Breast epithelium (tissue), 4 donors: ENCODE measurements around the gene PHC2. TPM values are rescaled to one million over a fixed set of nuclear protein-coding genes. Genes with fewer than 3 reads are reported as not detected.

Source experiments
- DNase-seq, 2 donors: peaks; one replicate each; pipeline ENCODE4 v3.0.0-alpha.2; 2019; ENCODE audit warnings: low spot score in 2 of 2
- H3K27ac ChIP-seq, 2 donors: fragments of 200-600 bp; sonication (generic) in 1 of 2; one replicate each; pipeline ENCODE4 v1.5.1; 2016 to 2019; ENCODE audit warnings: mild to moderate bottlenecking in 1 of 2
- H3K27me3 ChIP-seq, 2 donors: fragments of 200-600 bp; sonication (generic) in 1 of 2; one replicate each; pipeline versions ENCODE4 v1.5.1 to v1.6.0; 2017 to 2019; ENCODE audit warnings: control low read depth in 1 of 2, mild to moderate bottlenecking in 1 of 2
- H3K36me3 ChIP-seq: fragments of 200-600 bp; one replicate; pipeline ENCODE4 v1.5.1; 2019
- H3K4me1 ChIP-seq, 2 donors: fragments of 200-600 bp; sonication (generic); one replicate each; pipeline ENCODE4 v1.5.1; 2016 to 2019; ENCODE audit warnings: control low read depth in 1 of 2
- H3K4me3 ChIP-seq, 3 donors: fragments of 200-600 bp; sonication (generic); 1 replicate in 2 of 3; 2 replicates in 1 of 3; pipeline ENCODE4 v1.5.1; 2016 to 2019; ENCODE audit warnings: mild to moderate bottlenecking in 3 of 3, moderate library complexity in 2 of 3
- H3K9me3 ChIP-seq, 2 donors: fragments of 200-600 bp; sonication (generic) in 1 of 2; one replicate each; pipeline ENCODE4 v1.5.1; 2016 to 2019; ENCODE audit warnings: control low read depth in 1 of 2
- POLR2A ChIP-seq: fragments of 450-650 bp; IDR thresholded peaks from one replicate; pipeline ENCODE4 v1.6.1; 2016; ENCODE audit warnings: antibody characterized with exemption, mild to moderate bottlenecking, moderate library complexity
- POLR2AphosphoS5 ChIP-seq, 3 donors: sonication (generic); formaldehyde crosslinking; IDR thresholded peaks; one replicate each; pipeline ENCODE4 v1.6.1; 2017; ENCODE audit warnings: antibody characterized with exemption in 3 of 3
- intact Hi-C: fragments of 100-400 bp; cut with DNase I; formaldehyde crosslinking; loops from one replicate; pipeline ENCODE4 v1.15.1; 2023; ENCODE audit warnings: low total_unique reads
- total RNA-seq, 3 donors: library from RNA; depleted of rRNA; stranded (reverse); fragments of >200 nt; gene quantifications; one replicate each; pipeline ENCODE4 v1.1.0, GENCODE V29; 2016
- TF ChIP-seq, protein P1 (sequence below), 3 donors: fragments of 450-650 bp; IDR thresholded peaks; one replicate each; pipeline ENCODE4 v1.5.1; 2016 to 2017; ENCODE audit warnings: antibody characterized with exemption in 3 of 3, mild to moderate bottlenecking in 3 of 3, moderate library complexity in 3 of 3

Gene PHC2
- total RNA-seq, 3 donors from 2014 or later, result 103 to 214 (median 134) TPM

DNA sequence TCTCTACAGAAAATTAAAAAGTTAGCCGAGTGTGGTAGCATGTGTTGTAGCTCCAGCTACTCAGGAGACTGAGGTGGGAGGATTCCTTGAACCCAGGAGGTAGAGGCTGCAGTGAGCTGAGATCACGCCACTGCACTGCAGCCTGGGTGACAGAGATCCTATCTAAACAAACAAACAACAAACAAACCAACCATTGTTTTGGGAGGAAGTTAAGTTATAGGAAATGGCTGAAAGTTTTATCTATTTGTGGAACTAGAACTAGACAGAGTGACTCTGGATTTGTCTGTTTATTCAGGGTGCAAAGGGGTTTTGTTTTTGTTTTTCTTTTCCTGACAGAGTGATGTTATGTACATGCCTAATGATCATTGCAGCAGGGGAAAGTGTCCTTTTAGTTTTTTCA is 143.6 kb downstream of the PHC2 start:
- intact Hi-C loops, result no loop called here
- H3K9me3 ChIP-seq, result no peaks in the 10 kb centered on the region

DNA sequence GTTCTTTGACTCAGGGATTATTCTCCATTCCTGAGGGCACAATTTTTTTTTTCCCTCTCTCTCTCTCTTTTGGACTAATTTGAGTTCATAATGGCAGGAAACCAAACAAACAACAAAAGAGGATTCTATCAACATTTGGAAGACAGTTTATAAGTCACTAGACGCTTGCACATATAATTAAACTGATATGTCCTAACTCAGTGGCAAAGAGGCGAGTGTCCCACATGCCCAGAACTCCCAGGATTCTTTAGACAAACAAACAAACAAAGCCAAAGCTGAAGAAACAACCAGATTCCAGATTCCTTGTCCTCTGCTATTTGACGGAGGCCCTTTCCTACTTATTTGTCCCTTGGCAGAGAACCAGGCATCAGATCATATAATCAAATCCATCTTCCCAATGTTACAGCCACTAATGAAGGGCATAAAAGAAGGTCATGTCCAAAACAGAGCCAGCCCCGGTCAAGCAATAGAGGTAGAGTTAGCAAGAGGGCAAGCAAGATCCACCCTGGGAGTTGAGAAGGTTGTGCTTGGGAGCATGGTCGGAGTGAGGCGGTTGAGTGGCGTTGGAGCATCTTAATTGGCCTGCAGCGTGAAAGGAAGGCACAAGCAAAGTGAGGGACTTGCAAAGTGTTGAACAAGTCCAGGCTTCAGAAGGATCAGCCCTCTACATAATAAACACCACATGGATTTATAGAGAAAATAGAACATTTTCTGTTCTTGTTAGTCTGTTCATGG is 144.3 kb downstream of the PHC2 start:
- Histone ChIP-seq H3K4me1 (no peaks in the 10 kb centered on the region), H3K9me3 (no peaks in the 10 kb centered on the region), H3K27me3 (no peaks in the 10 kb centered on the region), H3K27ac (peak overlapping the region; percentile 20 to 23), H3K4me3 (no peak overlapping the region), H3K36me3 (no peaks in the 10 kb centered on the region)
- peak in 1 of 2 donors; percentile 33 for DNase-seq
- intact Hi-C loops, result no loop called here
- TF ChIP-seq POLR2AphosphoS5 (IDR thresholded peaks at IDR 0.05) (no peak), POLR2A (no peak)
- TF ChIP-seq, protein P1, sequence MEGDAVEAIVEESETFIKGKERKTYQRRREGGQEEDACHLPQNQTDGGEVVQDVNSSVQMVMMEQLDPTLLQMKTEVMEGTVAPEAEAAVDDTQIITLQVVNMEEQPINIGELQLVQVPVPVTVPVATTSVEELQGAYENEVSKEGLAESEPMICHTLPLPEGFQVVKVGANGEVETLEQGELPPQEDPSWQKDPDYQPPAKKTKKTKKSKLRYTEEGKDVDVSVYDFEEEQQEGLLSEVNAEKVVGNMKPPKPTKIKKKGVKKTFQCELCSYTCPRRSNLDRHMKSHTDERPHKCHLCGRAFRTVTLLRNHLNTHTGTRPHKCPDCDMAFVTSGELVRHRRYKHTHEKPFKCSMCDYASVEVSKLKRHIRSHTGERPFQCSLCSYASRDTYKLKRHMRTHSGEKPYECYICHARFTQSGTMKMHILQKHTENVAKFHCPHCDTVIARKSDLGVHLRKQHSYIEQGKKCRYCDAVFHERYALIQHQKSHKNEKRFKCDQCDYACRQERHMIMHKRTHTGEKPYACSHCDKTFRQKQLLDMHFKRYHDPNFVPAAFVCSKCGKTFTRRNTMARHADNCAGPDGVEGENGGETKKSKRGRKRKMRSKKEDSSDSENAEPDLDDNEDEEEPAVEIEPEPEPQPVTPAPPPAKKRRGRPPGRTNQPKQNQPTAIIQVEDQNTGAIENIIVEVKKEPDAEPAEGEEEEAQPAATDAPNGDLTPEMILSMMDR (IDR thresholded peaks at IDR 0.05), result no peak

More for the DNA sequence above, 143.6 kb downstream of the PHC2 start:
- Histone ChIP-seq H3K4me3 (no peak overlapping the region), H3K27ac (no peak overlapping the region), H3K4me1 (no peaks in the 10 kb centered on the region), H3K27me3 (no peaks in the 10 kb centered on the region), H3K36me3 (no peaks in the 10 kb centered on the region)
- DNase-seq, result no peak
- TF ChIP-seq POLR2A (no peak), POLR2AphosphoS5 (IDR thresholded peaks at IDR 0.05) (no peak)
- TF ChIP-seq, protein P1 (IDR thresholded peaks at IDR 0.05), result no peak

DNA sequence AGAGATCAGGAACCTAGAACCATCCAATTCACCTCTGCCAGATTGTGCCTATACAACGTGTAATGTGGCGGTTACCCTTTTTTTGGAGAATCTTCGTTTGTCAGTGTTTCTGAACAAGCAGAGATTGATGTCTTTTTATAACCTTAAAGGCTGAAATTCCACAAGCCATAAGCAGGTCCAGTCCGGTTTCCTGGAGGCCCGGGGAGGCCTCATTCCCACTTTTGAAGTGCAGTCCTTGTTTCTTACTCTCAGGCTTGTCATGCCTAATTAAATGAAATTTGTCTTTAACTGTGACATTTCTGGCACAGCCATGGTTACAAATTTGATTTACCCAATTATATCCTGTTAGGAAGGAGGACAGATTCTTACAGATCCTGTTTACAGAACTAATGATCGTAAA is 146.8 kb downstream of the PHC2 start:
- TF ChIP-seq, protein P1 (IDR thresholded peaks at IDR 0.05), result no peak
- TF ChIP-seq POLR2A (no peak), POLR2AphosphoS5 (IDR thresholded peaks at IDR 0.05) (no peak)
- H3K27me3 ChIP-seq, result no peaks in the 10 kb centered on the region
- no peak overlapping the region for H3K4me3 ChIP-seq
- H3K4me1 ChIP-seq, result no peaks in the 10 kb centered on the region
- DNase-seq, result no peak
- no peaks in the 10 kb centered on the region for H3K9me3 ChIP-seq
- intact Hi-C loops, result no loop called here
- no peaks in the 10 kb centered on the region for H3K36me3 ChIP-seq
- H3K27ac ChIP-seq, result no peak overlapping the region

DNA sequence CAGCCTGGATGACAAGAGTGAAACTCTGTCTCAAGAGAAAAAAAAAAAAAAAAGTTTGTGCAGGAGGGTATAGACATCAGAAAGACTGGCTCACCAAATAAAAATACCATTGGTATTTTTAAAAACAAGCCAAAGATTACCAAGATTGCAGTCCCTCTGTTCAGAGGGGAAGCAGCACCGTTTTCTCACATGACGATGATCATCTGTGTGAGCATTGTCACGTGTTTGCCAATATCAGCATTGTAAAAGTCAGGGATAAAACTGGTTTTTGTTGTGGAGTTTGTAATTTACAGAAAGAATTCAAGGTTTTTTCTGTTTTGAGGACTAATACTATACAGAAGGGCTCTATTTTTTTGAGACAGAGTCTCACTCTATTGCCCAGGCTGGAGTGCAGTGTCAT is 148.1 kb downstream of the PHC2 start:
- Histone ChIP-seq H3K4me3 (no peak overlapping the region), H3K36me3 (no peaks in the 10 kb centered on the region), H3K9me3 (no peaks in the 10 kb centered on the region), H3K27me3 (no peaks in the 10 kb centered on the region), H3K4me1 (no peaks in the 10 kb centered on the region), H3K27ac (no peak overlapping the region)
- intact Hi-C loops, result no loop called here
- no peak for DNase-seq
- TF ChIP-seq, protein P1 (IDR thresholded peaks at IDR 0.05), result no peak
- TF ChIP-seq POLR2AphosphoS5 (IDR thresholded peaks at IDR 0.05) (no peak), POLR2A (no peak)

DNA sequence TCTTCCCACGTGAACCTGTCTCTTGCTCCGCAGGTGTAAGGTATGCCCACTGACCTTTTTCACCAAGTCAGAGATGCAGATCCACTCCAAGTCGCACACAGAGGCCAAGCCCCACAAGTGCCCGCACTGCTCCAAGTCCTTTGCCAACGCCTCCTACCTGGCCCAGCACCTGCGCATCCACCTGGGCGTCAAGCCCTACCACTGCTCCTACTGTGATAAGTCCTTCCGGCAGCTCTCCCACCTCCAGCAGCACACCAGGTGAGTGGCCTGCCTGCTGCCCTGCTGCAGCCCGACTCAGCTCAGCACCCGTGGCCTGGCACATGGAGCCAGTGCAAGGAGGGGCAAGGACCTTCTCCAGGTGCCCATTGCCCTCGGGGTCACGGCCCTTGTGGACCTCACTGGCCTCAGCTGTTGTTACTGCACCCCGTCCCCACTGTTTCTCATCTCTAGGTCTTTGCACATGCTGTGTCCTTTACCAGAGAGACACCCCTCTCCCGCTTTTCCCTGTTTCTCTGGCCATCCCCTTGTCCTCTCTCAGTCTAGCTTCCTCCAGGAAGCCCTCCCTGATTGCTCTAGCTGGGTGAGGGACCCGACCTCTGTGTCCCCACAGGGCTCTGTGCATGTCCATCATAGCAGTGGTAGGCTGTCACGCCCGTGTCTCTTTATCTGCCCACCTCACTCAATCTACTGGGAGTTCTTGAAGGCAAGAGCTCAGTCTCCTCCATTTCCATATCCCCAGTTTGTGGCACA is 149.2 kb downstream of the PHC2 start:
- Histone ChIP-seq H3K27ac (no peak overlapping the region), H3K4me3 (no peak overlapping the region), H3K36me3 (no peaks in the 10 kb centered on the region), H3K9me3 (no peaks in the 10 kb centered on the region), H3K4me1 (no peaks in the 10 kb centered on the region), H3K27me3 (no peaks in the 10 kb centered on the region)
- peak in 1 of 2 donors; percentile 37 for DNase-seq
- intact Hi-C loops, result no loop called here
- TF ChIP-seq, protein P1 (IDR thresholded peaks at IDR 0.05), result no peak
- TF ChIP-seq POLR2AphosphoS5 (IDR thresholded peaks at IDR 0.05) (no peak), POLR2A (no peak)
